Muscle of arm (tissue), 14 donors: Measurements from ENCODE around the gene ZNF157. TPM values are rescaled to one million over a fixed set of nuclear protein-coding genes. Genes with fewer than 3 reads are reported as not detected.
"Not testable (repeated sequence)": the region's sequence is repeated elsewhere in the genome, so short reads cannot be mapped to it uniquely, and the experiment has no call there.

Experiments
- DNase-seq: peaks from one replicate; pipeline ENCODE4 v3.0.0-alpha.2; 2013
- long read RNA-seq, 11 donors: transcript quantifications; one replicate each; lab custom pipeline, GENCODE V29; 2026
- polyA plus RNA-seq, 12 donors: library from polyadenylated mRNA; unstranded; fragments of 120-200 nt; gene quantifications; one replicate each; pipeline ENCODE4 v1.2.1, GENCODE V29; 2013; ENCODE audit not compliant: insufficient read length in 12 of 12

Gene ZNF157
- under 1 TPM in 10 of 12 donors, not detected in 2; 0.16 to 0.58 (median 0.37) TPM for polyA plus RNA-seq
- long read RNA-seq, donor 1: 0 reads
- long read RNA-seq, donor 2: 0 reads
- long read RNA-seq, donor 3: 0 reads
- long read RNA-seq, donor 4: 0 reads
- long read RNA-seq, donor 5: 0 reads
- long read RNA-seq, donor 6: 0 reads
- long read RNA-seq, donor 7: 0 reads
- long read RNA-seq, donor 8: 0 reads
- long read RNA-seq, donor 9: 0 reads
- long read RNA-seq, donor 10: 0 reads
- long read RNA-seq, donor 11: 0 reads

DNA sequence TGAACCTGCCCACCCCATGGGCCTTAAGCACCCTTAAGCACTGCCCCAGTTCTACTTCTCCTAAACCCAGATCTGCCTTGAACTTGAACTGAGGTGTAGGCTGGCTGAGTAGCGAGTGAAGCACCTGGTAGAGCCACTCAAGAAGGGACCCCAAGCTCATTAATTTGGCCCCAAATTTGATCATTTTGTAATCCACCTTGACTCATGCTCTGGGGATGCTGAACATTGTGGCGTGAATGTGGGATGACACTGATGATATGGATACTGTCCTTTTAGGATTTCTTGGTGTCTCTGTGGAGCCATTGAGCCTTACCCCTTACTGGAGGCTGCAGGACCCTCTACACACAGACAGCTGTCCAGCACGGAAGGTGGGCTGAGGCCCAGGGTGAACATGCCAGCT lies at the start of gene ZNF157:
ZNF157 (plus strand) TSS at position 301 of the 400 bp plus-strand sequence; CDS start at position 392, 91 bp downstream.
- DNase-seq: no peak

DNA sequence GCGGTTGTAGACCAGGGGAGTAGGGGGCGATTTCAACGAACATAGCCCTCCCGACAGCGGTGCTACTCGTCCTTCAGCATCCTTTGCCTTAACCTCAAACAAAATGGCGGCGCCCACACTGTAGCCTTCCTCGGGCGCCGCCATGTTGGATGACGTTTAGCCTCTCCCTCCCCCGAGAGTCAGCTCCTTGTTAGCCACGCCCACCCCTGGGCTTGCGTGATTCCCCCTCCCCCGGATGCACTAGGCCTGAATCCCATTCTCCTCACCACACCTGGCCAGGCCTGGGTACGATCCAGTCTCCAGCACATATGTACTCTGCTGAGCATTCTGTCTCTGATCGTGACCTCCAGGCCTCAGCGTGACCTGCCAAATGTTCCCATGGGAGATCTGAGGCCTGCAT lies 49.0 kb upstream of the ZNF157 start:
- peak; percentile 54 for DNase-seq

DNA sequence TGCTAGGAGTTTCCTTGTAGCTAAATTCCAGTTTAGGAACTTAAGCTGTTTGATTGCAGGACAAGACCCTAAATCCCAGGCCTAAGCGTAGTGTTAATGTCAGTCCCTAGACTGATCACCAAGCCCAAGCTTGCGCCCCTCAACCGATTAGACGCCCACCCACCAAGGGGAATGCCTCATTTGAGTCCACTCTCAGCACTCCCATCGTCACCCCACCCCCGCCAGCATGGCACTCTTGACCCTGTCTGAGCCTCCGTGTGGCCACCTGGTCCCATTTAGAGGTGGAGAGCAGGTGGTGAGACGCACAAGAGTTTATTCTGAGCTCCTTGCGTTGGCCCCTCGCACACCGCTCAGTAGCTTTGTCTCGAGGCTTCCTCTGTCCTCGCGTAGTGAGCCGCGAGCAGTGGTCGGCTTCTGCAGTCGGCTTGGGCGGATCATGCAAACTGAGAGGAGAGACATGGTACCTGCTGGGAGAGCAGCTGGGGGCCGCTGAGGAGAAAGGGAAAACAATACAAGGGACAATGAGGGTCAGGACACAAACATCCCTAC lies 48.5 kb upstream of the ZNF157 start:
- no peak for DNase-seq

DNA sequence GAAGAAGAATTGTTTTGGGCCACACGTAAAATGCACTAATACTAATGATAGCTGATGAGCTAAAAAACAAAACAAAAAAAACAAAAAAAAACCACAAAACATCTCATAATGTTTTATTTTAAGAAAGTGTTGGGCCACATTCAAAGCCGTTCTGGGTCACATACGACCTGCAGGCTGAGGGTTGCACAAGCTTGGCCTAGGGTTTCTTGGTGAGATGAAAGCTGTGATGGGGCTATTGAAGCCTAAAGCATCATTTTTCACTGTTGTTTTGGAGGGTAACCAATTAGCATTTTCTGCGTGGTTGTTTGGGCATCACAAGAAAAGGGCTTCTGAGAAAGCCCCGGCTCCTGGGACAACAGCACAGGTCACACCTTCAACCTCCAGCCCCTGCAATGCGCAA lies 42.5 kb upstream of the ZNF157 start:
- no peak for DNase-seq

DNA sequence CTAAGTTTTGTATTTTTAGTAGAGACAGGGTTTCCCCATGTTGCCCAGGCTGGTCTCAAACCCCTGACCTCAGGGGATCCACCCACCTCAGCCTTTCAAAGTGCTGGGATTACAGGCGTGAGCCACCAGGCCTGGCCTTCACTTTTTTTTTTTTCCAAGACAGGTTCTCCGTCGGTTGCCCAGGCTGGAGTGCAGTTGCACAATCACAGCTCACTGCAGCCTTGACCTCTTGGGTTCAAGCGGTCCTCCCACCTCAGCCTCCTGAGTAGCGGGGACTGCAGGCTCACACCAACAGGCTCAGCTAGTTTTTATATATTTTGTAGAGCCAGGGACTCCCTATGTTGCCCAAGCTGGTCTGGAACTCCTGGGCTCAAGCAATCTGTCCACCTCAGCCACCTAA lies 37.6 kb upstream of the ZNF157 start:
- DNase-seq: not testable (repeated sequence)

DNA sequence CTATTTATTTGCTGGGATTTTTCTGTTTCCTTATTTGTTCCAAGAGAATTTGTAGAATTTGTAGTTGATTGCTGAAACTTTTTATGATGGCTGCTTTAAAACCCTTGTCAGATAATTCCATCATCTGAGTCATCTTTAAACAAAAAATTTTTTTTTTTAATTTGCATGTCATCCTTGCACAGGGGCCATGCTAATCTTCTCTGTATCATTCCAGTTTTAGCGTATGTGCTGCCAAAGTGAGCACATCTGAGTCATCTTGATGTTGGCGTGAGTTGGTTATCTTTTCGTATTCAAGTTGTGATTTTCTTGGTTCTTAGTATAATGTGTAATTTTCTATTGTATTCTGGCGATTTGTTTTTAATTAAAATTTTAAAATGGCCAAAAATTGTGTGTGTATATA lies 18.7 kb upstream of the ZNF157 start:
- no peak for DNase-seq

DNA sequence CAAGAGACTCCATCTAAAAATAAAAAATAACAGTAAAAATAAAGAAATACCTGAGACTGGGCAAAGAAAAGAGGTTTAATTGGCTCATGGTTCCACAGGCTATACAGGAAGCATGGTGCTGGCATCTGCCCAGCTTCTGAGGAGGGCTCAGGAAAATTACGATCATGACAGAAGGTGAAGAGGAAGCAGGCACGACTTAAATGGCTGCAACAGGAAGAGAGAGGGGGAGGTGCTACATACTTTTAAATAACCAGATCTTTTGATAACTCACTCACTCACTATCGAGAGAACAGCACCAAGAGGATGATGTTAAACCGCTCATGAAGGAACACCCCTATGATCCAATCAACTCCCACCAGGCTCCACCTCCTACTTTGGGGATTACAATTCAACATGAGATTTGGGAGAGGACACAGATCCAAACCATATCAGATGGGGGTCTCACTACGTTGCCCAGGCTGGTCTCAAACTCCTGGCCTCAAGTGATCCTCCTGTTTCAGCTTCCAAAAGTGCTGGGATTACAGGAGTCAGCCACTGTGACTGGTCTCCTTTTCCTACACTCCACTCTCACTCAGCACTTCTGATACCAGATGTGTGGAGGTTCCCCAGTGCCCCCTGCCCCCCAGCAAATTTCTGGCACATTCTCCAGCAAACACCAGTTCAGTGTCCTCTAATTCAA lies 11.9 kb upstream of the ZNF157 start:
- no peak for DNase-seq

DNA sequence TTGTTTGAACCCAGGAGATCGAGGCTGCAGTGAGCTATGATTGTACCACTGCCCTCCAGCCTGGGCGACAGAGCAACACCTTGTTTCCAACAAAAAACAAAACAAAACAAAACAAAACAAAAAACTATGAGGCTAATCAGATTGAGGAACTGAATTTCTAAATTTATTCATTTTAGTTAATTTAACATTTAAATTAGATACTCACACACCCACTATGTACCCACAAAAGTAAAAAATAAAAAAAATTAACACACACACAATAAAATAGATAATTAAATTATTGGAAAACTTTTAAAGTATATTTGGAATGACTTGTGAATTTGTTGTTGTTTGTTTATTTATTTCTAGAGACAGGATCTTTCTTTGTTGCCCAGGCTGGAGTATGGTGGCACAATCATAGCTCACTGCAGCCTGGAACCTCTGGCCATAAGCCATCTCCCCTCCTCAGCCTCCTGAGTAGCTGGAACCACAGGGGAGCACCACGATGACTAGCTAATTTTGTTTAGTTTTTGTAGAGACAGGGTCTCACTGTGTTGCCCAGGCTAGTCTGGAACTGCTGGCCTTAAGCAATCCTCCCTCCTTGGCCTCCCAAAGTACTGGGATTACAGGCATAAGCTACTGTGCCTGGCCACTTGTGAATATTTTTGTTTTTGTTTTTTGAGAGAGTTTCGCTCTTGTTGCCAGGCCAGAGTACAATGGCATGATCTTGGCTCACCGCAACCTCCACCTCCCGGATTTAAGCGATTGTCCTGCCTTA lies 9.8 kb upstream of the ZNF157 start:
- no peak for DNase-seq

DNA sequence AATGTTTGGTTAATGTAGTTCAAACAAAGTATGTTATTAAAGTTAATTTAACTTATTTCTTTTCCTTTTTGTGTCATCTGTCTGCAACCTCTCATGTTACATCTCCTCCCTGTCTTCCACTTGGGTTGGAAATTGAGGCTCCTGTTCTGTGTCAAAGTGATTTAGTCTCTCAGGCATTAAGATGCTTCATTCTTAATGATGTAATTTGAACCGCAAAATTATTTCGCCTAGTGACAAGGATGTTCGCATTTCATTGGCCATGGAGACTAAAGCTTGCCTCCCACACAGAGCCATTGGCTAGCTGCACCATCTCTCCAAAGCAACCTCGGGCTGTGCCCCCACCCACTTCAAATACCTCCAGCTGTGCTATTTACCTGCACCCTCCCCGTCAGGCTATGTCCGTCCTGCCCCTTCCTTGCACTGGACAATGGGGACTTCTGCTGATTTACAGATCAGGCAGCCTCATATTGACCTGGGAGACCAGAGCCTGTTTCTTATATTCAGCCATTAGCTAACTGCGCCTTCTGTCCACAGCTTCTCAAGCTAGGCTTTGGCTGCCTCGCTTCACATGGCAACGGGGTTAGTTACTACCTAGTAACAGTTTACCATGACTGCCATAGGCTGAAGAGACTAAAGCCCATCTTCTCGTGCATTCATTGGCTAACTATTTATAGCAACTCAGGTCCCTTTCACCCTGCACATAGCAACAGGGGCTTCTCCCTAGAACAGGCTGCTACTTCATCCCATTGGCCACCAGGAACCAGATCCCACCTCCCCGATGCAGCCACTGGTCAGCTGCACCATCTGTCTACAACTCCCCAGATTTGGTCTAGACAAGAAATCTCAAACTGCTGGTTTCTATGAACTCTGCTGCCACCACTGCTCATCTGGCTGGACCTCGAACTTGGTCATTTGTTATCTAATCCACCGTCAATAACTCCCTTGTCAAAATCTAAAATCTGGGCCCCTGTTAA lies 8.6 kb upstream of the ZNF157 start:
- DNase-seq: peak; percentile 85

DNA sequence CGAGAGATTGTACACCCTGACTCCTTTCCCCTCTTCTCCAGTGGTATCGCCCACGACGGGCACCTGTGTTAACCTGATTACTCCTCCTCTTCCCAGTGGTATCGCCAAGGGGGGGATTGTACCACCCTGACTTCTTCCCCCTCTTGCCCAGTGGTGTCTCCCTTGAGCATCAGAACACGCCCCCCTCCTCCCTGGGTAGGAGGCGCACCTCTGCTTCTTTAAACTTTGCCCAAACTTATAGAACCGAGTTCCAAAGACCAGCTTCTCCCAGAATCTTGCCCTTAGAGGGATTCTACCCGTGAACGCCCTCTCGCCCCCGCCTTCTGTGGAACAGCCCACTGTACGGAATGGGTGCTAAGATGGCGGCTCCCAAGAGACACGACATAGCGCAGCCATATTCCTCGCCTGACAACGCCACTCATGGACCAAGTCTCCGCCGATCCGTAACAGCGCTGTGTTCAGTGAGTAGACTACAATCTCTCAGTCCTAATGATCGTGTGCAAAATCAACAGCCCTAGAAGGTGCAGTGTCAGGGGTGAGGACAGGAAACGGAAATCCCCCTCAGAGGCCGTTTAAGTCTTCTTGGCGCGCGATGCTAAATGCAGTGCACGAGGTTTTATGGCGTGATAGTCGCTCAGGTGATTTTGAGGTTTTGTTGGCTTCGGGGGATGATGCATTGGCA lies 4.2 kb upstream of the ZNF157 start:
- DNase-seq: peak; percentile 66

DNA sequence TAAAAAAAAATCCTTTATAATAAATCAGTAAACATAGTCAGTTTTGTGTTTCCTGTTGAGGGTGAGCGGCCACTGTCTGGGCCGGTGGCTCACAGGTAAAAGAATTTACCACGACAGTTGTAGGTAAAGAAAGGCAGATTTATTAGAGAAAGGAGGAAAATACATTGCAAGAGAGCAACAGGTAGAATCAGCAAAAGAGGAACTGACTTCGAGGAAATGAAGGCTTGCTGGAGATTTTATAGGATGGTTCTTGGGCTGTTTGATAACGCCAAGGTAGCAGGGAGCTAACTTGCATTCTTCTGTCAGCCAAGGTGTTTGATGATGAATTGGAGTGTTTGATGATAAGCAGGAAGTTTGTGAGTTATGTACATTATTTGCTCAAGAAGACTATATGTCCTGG lies 2.8 kb downstream of the ZNF157 start:
- no peak for DNase-seq

DNA sequence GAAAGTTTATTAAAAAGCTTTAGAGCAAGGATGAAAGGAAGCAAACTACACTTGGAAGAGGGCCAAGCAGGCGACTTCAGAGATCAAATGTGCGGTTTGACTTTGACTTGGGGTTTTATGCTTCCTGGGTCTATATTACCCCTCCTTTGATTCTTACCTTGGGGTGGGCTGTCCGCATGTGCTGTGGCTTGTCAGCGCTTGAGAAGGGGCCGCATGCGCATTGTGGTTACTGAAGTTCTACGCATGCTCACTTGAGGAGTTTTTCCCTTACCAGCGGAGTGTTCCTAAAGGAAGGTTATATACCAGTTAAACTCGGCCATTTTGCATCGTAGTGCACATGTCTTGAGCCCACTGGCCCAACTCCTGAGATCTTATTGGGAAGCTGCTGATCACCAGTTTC lies 9.9 kb downstream of the ZNF157 start:
- DNase-seq: no peak

DNA sequence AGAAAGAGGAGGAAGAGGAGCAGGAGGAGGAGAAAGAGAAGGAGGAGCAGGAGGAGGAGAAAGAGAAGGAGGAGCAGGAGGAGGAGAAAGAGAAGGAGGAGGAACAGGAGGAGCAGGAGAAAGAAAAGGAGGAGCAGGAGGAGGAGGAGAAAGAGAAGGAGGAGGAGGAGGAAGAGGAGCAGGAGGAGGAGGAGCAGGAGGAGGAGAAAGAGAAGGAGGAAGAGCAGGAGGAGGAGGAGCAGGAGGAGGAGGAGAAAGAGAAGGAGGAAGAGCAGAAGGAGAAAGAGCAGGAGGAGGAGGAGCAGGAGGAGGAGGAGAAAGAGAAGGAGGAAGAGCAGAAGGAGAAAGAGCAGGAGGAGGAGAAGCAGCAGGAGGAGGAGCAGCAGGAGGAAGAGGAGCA lies 10.5 kb downstream of the ZNF157 start:
- DNase-seq: not testable (repeated sequence)

DNA sequence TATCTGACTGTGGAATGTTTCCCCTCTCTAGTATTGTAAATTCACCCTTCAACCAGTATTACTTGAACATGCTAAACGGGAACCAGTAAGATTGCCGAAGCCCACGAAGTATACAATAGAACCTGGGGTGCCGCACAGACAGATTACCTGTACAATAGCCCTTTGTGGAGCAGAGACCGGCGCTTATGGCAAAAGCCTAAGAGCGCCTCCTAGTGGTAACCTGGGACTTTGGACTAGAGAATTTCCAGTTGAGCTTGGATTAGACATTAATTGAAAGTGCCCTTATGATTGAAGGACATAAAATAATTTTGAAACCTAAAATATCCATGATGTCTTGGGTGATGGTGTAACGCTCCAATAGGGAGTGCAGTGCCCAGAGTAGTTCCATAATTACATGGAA lies 14.1 kb downstream of the ZNF157 start:
- DNase-seq: peak; percentile 53

DNA sequence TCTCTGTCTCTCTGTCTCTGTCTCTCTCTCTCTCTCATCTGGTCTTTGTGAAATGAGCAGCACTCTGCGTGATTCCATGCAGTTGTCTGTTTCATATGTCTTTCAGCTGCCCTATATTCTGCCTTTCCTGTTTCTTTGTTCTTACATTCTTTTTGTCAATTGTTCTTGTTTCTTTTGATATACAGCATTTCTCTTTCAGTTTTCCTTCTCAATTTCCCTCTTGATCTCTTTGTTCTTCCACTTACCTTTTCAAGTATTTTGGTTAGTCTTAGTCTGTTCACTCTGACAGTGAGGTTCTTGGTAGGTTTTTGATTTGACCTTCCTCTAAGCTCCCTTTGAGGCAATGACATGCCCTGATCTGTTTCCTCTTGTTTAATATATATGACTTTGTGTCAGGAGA lies 20.4 kb downstream of the ZNF157 start:
- DNase-seq: no peak

DNA sequence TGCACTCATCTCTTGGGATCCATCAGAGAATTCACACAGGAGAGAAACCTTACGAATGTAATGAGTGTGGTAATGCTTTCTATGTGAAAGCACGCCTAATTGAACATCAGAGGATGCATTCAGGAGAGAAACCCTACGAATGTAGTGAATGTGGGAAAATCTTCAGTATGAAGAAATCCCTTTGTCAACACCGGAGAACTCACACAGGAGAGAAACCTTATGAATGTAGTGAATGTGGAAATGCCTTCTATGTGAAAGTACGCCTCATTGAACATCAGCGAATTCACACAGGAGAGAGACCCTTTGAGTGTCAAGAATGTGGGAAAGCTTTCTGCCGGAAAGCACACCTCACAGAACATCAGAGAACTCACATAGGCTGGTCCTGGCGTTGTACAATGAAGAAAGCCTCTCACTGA lies 42.8 kb downstream of the ZNF157 start:
- no peak for DNase-seq

DNA sequence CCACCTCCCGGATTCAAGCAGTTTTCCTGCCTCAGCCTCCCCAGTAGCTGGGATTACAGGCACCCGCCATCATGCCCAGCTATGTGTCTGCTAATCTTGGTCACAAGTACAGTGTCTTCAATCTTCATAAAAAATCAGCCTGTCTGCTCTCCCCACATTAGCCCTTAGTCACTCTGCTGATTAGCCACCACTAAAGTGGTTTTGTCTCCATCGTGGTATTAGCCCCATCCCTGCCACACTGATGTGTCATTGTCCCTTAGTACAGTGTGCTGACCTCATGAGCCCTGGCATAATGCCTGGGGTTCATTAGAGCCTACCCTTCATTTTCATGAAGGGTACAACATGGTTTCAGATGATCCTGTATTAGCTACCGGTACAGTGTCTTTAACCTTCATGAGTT lies 49.9 kb downstream of the ZNF157 start:
- no peak for DNase-seq

DNA sequence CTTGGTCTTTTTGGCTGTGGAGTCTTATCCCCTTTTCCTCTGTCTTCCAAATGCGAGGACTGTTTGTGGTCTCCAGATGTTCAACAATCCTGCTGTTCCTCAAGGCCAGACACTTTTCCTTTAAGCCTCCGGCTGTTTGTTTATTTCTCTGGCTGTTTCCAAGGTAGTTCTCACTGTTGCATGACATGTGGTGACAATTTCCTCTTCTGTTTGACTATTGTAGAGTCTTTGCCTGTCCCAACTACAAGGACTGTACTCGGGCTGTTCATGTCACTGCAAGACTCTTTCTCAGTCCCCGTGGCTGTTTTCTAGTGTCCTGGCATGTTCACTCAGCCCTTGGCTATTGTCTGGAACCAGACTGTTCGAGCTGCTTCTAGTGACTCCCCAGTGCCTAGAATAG lies 50.6 kb downstream of the ZNF157 start:
- DNase-seq: no peak

DNA sequence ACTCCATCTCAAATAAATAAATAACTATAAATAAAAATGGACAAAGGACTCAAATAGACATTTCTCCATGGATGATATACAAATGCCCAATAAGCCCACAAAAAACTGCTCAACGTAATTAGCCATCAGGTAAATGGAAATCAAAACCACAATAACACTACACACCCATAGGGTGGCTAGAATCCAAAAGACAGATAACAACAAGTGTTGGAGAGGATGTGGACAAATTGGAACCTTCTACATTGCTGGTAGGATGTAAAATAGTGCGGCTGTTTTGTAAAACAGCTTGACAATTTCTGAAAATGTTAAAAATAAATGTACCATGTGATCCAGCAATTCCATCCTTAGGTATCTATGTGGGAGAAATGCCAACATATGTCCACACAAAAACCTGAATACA lies 52.1 kb downstream of the ZNF157 start:
- no peak for DNase-seq

DNA sequence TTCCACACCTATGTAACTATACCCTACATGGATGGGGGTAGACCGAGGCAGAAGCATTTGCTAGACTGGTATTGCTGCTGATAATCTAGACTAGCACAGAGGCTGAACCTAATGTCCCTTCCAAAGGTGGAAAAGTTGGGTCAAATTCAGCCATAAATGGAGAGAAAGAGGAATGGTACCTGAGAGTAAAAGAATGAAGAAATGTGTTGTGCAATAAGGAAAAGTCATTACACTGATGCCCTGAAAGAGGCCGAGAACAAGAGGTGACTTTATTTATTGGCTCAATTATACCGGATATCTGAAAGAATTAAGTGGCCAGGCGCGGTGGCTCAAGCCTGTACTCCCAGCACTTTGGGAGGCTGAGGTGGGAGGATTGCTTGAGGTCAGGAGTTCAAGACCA lies 60.5 kb downstream of the ZNF157 start:
- DNase-seq: no peak

DNA sequence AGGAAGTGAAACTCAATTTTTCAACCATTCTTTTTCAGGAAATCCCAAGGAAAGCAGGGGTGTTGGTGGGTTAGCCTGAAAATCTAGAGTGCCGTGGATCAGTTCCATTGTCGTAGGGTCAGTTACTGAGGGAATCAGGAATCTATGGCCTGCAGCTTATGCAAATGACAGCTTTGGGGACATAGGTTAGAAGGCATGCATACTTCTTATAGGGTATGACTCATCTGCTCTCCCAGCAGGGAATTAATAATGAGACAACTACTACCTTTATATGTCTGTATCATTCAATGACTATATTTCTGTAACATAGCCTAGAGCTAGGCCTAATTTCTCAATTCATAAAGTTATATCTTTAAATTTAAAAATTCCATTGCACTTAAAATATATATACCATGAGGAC lies 76.1 kb downstream of the ZNF157 start:
- no peak for DNase-seq
